ENCODE measurements around the gene CBLB.

GRCh38 chr3:105608623-105609022, 260.2 kb downstream of the CBLB start:
- TF ChIP-seq GABPA (tag; conservative IDR thresholded peaks at IDR 0.05; ENCODE audit: low read depth) (no peak), SIN3B (IDR thresholded peaks at IDR 0.05; ENCODE audit: low read depth) (no peak), POLR2A (conservative IDR thresholded peaks at IDR 0.05) (no peak), ELF4 (CRISPR knock-in tag; IDR thresholded peaks at IDR 0.05) (no peak), CTCF (IDR thresholded peaks at IDR 0.05 in 2 of 3, conservative IDR thresholded peaks at IDR 0.05 in 1 of 3; ENCODE audit: insufficient read depth in 2 of 3, low read depth in 1 of 3, low read length in 3 of 3) (no peak), TFAP4 (CRISPR knock-in tag; IDR thresholded peaks at IDR 0.05; ENCODE audit: borderline replicate concordance) (no peak), ZNF23 (CRISPR knock-in tag; IDR thresholded peaks at IDR 0.05) (no peak), SMAD1 (IDR thresholded peaks at IDR 0.05; ENCODE audit: low read depth, low read length, partially characterized antibody) (no peak), ESRRA (IDR thresholded peaks at IDR 0.05; ENCODE audit: borderline replicate concordance, low read depth) (no peak), NR3C1 (CRISPR knock-in tag; IDR thresholded peaks at IDR 0.05) (no peak), SMARCC2 (IDR thresholded peaks at IDR 0.05; ENCODE audit: low read depth) (no peak), ETS1 (conservative IDR thresholded peaks at IDR 0.05; ENCODE audit: control insufficient read depth, low read depth, low read length) (no peak), POLR2AphosphoS5 (IDR thresholded peaks at IDR 0.05; ENCODE audit: control insufficient read depth, insufficient read depth, low read depth, low read length) (no peak), CBFA2T2 (conservative IDR thresholded peaks at IDR 0.05) (no peak)

Data from K562 (cell line).